WTC11 (cell line): ENCODE data around the gene TRIM38. TPM values are rescaled to one million over a fixed set of nuclear protein-coding genes. Genes with fewer than 3 reads are reported as not detected.
A peak's percentile ranks its signal among the peaks of the same experiment; 100 is the strongest.

Experiments used
- ATAC-seq: fragments of 200-7000 bp; cut with Tn5 transposase; 2 replicates; pipeline ENCODE4 v1.10.0; 2021; ENCODE audit warnings: mild to moderate bottlenecking, moderate library complexity
- CTCF ChIA-PET: fragments of 300-600 bp; sonication (Branson Sonifier 250); formaldehyde crosslinking; loops from one replicate; lab custom pipeline; 2021; ENCODE audit warnings: antibody characterized with exemption; lab: Charles Lee
- POLR2A ChIA-PET: fragments of 350-600 bp; sonication (Branson Sonifier 250); formaldehyde crosslinking; loops from one replicate; lab custom pipeline; 2021; ENCODE audit warnings: antibody characterized with exemption; lab: Charles Lee
- DNase-seq: peaks from one replicate; pipeline ENCODE4 v3.0.0; 2021; ENCODE audit warnings: low spot score
- H3K27ac Mint-ChIP-seq: 2 replicates; pipeline ENCODE4 v1.8.0; 2021; ENCODE audit warnings: mixed read lengths
- H3K27me3 Mint-ChIP-seq: 2 replicates; pipeline ENCODE4 v1.8.0; 2021; ENCODE audit warnings: low read depth, mild to moderate bottlenecking, moderate library complexity, mixed read lengths
- H3K36me3 Mint-ChIP-seq: 2 replicates; pipeline ENCODE4 v1.8.0; 2021; ENCODE audit warnings: mixed read lengths
- H3K4me1 Mint-ChIP-seq: 2 replicates; pipeline ENCODE4 v1.8.0; 2022; ENCODE audit warnings: mixed read lengths
- H3K4me3 Mint-ChIP-seq: 2 replicates; pipeline ENCODE4 v1.8.0; 2021; ENCODE audit warnings: mild to moderate bottlenecking, moderate library complexity, mixed read lengths
- H3K9me3 Mint-ChIP-seq: 2 replicates; pipeline ENCODE4 v1.8.0; 2021; ENCODE audit warnings: mixed read lengths
- ATF1 ChIP-seq: sonication (generic); formaldehyde crosslinking; IDR thresholded peaks from 2 replicates; pipeline ENCODE4 v1.8.1; 2023; ENCODE audit warnings: mild to moderate bottlenecking, moderate library complexity, missing genetic modification reagents
- E2F1 ChIP-seq: sonication (generic); formaldehyde crosslinking; IDR thresholded peaks from 2 replicates; pipeline ENCODE4 v1.8.0; 2022; ENCODE audit warnings: mild to moderate bottlenecking, missing genetic modification reagents
- ETV6 ChIP-seq: sonication (generic); formaldehyde crosslinking; IDR thresholded peaks from 2 replicates; pipeline ENCODE4 v1.8.1; 2022; ENCODE audit warnings: mild to moderate bottlenecking, missing genetic modification reagents
- FOXJ3 ChIP-seq: sonication (generic); formaldehyde crosslinking; IDR thresholded peaks from 2 replicates; pipeline ENCODE4 v1.9.0; 2021; ENCODE audit warnings: missing genetic modification reagents, mild to moderate bottlenecking, borderline replicate concordance
- FOXP1 ChIP-seq: sonication (generic); formaldehyde crosslinking; IDR thresholded peaks from 2 replicates; pipeline ENCODE4 v1.8.0; 2022; ENCODE audit warnings: missing genetic modification reagents, mild to moderate bottlenecking, moderate library complexity, borderline replicate concordance
- GABPB1 ChIP-seq: sonication (generic); formaldehyde crosslinking; IDR thresholded peaks from 2 replicates; pipeline ENCODE4 v1.8.1; 2023; ENCODE audit warnings: mild to moderate bottlenecking, missing genetic modification reagents
- IRF2 ChIP-seq: sonication (generic); formaldehyde crosslinking; IDR thresholded peaks from 2 replicates; pipeline ENCODE4 v1.8.0; 2022; ENCODE audit warnings: low read depth, missing genetic modification reagents, borderline replicate concordance
- JUN ChIP-seq: sonication (generic); formaldehyde crosslinking; IDR thresholded peaks from 2 replicates; pipeline ENCODE4 v1.8.0; 2023; ENCODE audit warnings: mild to moderate bottlenecking, missing genetic modification reagents
- MYBL2 ChIP-seq: sonication (generic); formaldehyde crosslinking; IDR thresholded peaks from 2 replicates; pipeline ENCODE4 v1.8.1; 2023; ENCODE audit warnings: mild to moderate bottlenecking, moderate library complexity, missing genetic modification reagents
- NFE2L1 ChIP-seq: sonication (generic); formaldehyde crosslinking; IDR thresholded peaks from 2 replicates; pipeline ENCODE4 v1.8.1; 2023; ENCODE audit warnings: missing genetic modification reagents
- PRDM15 ChIP-seq: sonication (generic); formaldehyde crosslinking; IDR thresholded peaks from 2 replicates; pipeline ENCODE4 v1.8.0; 2022; ENCODE audit warnings: missing genetic modification reagents
- RELA ChIP-seq: sonication (generic); formaldehyde crosslinking; IDR thresholded peaks from 2 replicates; pipeline ENCODE4 v1.8.1; 2022; ENCODE audit warnings: missing genetic modification reagents, mild to moderate bottlenecking, borderline replicate concordance
- TEAD1 ChIP-seq: sonication (generic); formaldehyde crosslinking; IDR thresholded peaks from 2 replicates; pipeline ENCODE4 v1.8.0; 2022; ENCODE audit warnings: mild to moderate bottlenecking, missing genetic modification reagents
- USF2 ChIP-seq: sonication (generic); formaldehyde crosslinking; IDR thresholded peaks from 2 replicates; pipeline ENCODE4 v1.8.1; 2023; ENCODE audit warnings: mild to moderate bottlenecking, missing genetic modification reagents, moderate library complexity
- ZBTB21 ChIP-seq: sonication (generic); formaldehyde crosslinking; IDR thresholded peaks from 2 replicates; pipeline ENCODE4 v1.8.1; 2023; ENCODE audit warnings: mild to moderate bottlenecking, missing genetic modification reagents, borderline replicate concordance
- ZNF232 ChIP-seq: sonication (generic); formaldehyde crosslinking; IDR thresholded peaks from 2 replicates; pipeline ENCODE4 v1.8.0; 2022; ENCODE audit warnings: mild to moderate bottlenecking, missing genetic modification reagents
- ZNF263 ChIP-seq: sonication (generic); formaldehyde crosslinking; IDR thresholded peaks from 2 replicates; pipeline ENCODE4 v1.8.1; 2022; ENCODE audit warnings: low read depth, mild to moderate bottlenecking, moderate library complexity, missing genetic modification reagents
- ZNF396 ChIP-seq: fragments of 250-450 bp; sonication (Bioruptor Pico); IDR thresholded peaks from 2 replicates; pipeline ENCODE4 v1.8.0; 2021; ENCODE audit warnings: mild to moderate bottlenecking, moderate library complexity, borderline replicate concordance
- ZNF423 ChIP-seq: fragments of 250-450 bp; sonication (Bioruptor Pico); IDR thresholded peaks from 2 replicates; pipeline ENCODE4 v2.1.2; 2022; ENCODE audit warnings: mild to moderate bottlenecking, moderate library complexity
- total RNA-seq: library from RNA; stranded (reverse); gene quantifications from 3 replicates; pipeline ENCODE4 v1.2.3, GENCODE V29; 2021
- TF ChIP-seq, protein P1 (sequence below): sonication (generic); formaldehyde crosslinking; IDR thresholded peaks from 2 replicates; pipeline ENCODE4 v1.8.1; 2022; ENCODE audit warnings: mild to moderate bottlenecking, missing genetic modification reagents, moderate library complexity, borderline replicate concordance
- TF ChIP-seq, protein P2 (sequence below): sonication (generic); formaldehyde crosslinking; IDR thresholded peaks from 2 replicates; pipeline ENCODE4 v1.8.0; 2022; ENCODE audit warnings: mild to moderate bottlenecking, missing genetic modification reagents
- TF ChIP-seq, protein P3 (sequence below): fragments of 250-450 bp; sonication (Bioruptor Pico); IDR thresholded peaks from 2 replicates; pipeline ENCODE4 v1.8.0; 2021; ENCODE audit warnings: mild to moderate bottlenecking

The TRIM38 gene
- total RNA-seq, 1 experiment from 2014 or later = 1.6 TPM

DNA sequence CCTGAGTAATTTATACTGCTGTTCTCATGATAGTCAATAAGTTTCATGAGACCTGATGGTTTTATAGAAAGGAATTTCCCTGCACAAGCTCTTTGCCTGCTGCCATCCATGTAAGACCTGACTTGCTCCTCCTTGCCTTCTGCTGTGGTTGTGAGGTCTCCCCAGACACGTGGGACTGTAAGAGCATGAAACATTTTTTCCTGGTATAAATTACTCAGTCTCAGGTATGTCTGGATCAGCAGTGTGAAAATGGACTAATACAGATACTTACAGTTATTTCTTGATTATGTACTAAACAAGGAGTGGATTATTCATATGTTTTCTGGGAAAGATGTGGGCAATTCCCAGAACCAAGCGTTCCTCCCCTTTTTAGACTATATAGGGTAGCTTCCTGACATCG is 1.9 kb upstream of the TRIM38 start:
- CTCF ChIA-PET = no interaction called here

GRCh38 chr6:25961619-25962148 is 918 bp upstream of the TRIM38 start:
- TF ChIP-seq ZNF232 (CRISPR knock-in tag) (no peak), RELA (no peak), FOXP1 (no peak), NFE2L1 (CRISPR knock-in tag) (no peak), USF2 (no peak)
- TF ChIP-seq, protein P1, sequence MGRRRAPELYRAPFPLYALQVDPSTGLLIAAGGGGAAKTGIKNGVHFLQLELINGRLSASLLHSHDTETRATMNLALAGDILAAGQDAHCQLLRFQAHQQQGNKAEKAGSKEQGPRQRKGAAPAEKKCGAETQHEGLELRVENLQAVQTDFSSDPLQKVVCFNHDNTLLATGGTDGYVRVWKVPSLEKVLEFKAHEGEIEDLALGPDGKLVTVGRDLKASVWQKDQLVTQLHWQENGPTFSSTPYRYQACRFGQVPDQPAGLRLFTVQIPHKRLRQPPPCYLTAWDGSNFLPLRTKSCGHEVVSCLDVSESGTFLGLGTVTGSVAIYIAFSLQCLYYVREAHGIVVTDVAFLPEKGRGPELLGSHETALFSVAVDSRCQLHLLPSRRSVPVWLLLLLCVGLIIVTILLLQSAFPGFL = no peak
- Mint-ChIP-seq H3K36me3 (peaks cover 33% of the 10 kb centered on the region), H3K4me3 (peak overlapping the region; percentile 71), H3K4me1 (peaks cover 54% of the 10 kb centered on the region), H3K27ac (no peak overlapping the region), H3K9me3 (peaks cover 37% of the 10 kb centered on the region), H3K27me3 (peaks cover 52% of the 10 kb centered on the region)
- POLR2A ChIA-PET = interaction anchor here (0.7 kb wide), 1 partner anchor 66 kb away, joined by 3 read pairs; no protein-coding TSS in a partner anchor
- ATAC-seq (0 out of 2 replicates have a peak, but pooled peaks have one; percentile 20), DNase-seq (no peak)
- CTCF ChIA-PET = interaction anchor here (1.0 to 1.1 kb wide), 2 partner anchors 9 to 30 kb away, joined by 3 to 6 read pairs; no protein-coding TSS in a partner anchor

More for the DNA sequence above, 1.9 kb upstream of the TRIM38 start:
- no peak overlapping the region for H3K4me3 Mint-ChIP-seq
- TF ChIP-seq, protein P2, sequence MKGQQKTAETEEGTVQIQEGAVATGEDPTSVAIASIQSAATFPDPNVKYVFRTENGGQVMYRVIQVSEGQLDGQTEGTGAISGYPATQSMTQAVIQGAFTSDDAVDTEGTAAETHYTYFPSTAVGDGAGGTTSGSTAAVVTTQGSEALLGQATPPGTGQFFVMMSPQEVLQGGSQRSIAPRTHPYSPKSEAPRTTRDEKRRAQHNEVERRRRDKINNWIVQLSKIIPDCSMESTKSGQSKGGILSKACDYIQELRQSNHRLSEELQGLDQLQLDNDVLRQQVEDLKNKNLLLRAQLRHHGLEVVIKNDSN (CRISPR knock-in tag) = no peak
- no peak for TF ChIP-seq ZNF263 (CRISPR knock-in tag)
- no peak for TF ChIP-seq RELA
- no peak for TF ChIP-seq TEAD1 (CRISPR knock-in tag)
- TF ChIP-seq ATF1 (CRISPR knock-in tag) = no peak
- TF ChIP-seq E2F1 (CRISPR knock-in tag) = no peak
- TF ChIP-seq MYBL2 (CRISPR knock-in tag) = no peak
- TF ChIP-seq GABPB1 (CRISPR knock-in tag) = no peak
- TF ChIP-seq ZNF423 (CRISPR knock-in tag) = no peak
- TF ChIP-seq, protein P3, sequence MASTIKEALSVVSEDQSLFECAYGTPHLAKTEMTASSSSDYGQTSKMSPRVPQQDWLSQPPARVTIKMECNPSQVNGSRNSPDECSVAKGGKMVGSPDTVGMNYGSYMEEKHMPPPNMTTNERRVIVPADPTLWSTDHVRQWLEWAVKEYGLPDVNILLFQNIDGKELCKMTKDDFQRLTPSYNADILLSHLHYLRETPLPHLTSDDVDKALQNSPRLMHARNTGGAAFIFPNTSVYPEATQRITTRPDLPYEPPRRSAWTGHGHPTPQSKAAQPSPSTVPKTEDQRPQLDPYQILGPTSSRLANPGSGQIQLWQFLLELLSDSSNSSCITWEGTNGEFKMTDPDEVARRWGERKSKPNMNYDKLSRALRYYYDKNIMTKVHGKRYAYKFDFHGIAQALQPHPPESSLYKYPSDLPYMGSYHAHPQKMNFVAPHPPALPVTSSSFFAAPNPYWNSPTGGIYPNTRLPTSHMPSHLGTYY = no peak
- TF ChIP-seq ETV6 (CRISPR knock-in tag) = no peak
- no peak for TF ChIP-seq ZNF396 (CRISPR knock-in tag)
- TF ChIP-seq FOXJ3 = no peak
- TF ChIP-seq IRF2 (CRISPR knock-in tag) = no peak
- no peak for TF ChIP-seq ZBTB21 (CRISPR knock-in tag)
- no peak for TF ChIP-seq PRDM15 (CRISPR knock-in tag)
- no peak for TF ChIP-seq JUN (CRISPR knock-in tag)
- TF ChIP-seq, all 79 proteins: peak for 0
- H3K4me1 Mint-ChIP-seq = peaks cover 44% of the 10 kb centered on the region
- ATAC-seq (no peak), DNase-seq (no peak)
- peaks cover 29% of the 10 kb centered on the region for H3K36me3 Mint-ChIP-seq
- peaks cover 42% of the 10 kb centered on the region for H3K27me3 Mint-ChIP-seq
- no peak overlapping the region for H3K27ac Mint-ChIP-seq
- POLR2A ChIA-PET = no interaction called here
- H3K9me3 Mint-ChIP-seq = peaks cover 37% of the 10 kb centered on the region
